GM19328 (cell line): ENCODE data around the gene JAML.

ENCODE experiments used
- ATAC-seq: cut with Tn5 transposase; IDR thresholded peaks from one replicate; pipeline ENCODE4 v1.9.1; 2021; ENCODE audit warnings: mild to moderate bottlenecking, moderate library complexity; ENCODE audit not compliant: unreplicated experiment

The JAML gene

DNA sequence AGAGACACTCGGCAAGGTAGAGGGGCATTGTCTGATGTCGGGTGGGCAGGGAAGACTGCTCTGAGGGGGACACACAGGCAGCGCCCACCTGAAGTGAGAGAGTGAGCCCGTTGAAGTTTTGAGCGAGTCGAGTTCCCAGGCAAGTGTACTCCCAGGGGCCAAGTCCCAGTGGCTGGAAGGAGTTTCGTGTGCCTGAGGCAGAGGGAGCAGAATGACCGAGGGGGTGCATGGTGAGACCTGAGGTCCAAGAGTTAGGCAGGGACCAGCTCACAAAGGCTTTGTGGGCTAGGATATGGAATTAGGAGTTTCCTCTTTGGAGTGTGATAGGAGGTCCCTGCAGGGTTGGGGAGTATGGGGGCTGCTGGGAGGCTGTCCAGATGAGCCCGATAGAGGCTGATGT is 54.6 kb downstream of the JAML start:
- no peak for ATAC-seq

DNA sequence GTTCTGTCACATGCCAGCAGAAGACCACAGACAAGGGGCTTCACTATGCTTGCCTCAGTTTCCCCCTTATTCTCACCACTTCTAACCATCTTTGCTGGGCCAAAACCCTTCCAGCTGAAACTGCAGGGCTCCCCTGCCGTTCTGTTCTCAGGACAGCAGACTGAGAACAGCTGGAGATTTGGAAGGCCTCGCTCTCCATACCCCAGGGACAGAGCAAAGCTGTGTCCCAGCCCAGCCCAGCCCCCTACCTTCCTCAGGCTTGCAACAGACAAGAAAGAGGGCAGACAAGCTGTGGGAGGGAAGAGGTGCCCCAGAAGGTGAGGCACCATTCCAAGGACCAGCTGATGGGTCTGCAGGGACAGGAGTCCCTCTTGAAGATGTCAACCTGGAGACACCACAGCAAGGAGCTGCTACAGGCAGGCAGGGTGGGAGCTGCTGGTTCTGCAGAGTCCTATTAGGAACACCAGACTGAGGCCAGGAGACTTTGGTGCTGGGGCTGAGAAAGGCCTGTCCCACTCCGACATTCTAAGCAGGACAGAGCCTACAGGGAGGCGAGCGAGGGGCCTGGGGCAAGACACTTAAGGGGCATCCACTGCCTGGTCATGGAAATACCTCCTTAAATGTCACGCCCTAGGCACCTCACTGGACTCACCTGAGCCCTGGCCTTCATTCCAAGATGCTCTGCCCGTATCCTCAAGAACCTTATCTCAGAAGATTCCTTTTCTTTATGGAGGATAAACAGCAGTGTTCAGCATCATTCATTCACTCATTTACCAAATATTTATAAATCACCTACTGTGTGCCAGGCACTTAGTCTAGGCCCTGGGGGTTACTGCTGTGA is 55.3 kb downstream of the JAML start:
- no peak for ATAC-seq

GRCh38 chr11:118168751-118169150 is 56.1 kb downstream of the JAML start:
- no peak for ATAC-seq

- no peak for ATAC-seq
Measured at GRCh38 chr11:118168316-118168715, 56.5 kb downstream of the JAML start.

DNA sequence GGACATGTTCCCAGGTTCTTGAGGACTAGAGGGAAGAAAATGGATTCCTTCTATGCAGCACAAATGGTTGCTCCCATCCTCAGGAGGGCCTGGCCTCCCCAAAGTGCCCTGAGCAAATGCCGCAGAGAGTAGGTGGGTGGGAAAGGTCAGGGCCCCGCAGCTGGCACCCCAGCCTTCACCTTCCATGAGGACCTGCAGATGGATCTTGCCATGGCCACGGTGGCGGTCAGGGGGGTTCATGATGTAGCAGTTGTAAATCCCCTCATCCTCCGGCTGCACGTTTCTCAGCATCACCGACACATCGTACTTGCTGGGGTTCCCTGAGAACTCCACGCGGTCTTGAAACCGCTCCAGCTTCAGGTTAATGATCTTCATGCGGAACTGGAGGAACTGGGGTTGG is 56.9 kb downstream of the JAML start:
- ATAC-seq, result no peak

DNA sequence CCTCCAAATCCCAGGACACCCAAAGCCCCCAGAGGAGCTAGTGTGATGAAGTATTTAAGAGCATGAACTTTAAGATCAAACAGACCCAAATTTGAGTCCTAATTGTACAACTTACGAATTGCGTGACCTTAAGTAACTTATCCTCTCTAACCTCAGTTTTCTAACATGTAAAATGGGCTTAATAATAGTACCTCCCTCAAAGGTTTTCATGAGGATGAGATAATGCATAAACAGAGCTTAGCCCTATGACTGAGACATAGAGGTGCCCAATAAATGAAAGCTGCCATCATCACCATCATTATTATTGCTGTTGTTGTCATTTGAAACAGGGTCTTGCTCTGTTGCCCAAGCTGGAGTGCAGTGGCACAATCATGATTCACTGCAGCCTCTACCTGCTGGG is 57.6 kb downstream of the JAML start:
- ATAC-seq, result no peak

DNA sequence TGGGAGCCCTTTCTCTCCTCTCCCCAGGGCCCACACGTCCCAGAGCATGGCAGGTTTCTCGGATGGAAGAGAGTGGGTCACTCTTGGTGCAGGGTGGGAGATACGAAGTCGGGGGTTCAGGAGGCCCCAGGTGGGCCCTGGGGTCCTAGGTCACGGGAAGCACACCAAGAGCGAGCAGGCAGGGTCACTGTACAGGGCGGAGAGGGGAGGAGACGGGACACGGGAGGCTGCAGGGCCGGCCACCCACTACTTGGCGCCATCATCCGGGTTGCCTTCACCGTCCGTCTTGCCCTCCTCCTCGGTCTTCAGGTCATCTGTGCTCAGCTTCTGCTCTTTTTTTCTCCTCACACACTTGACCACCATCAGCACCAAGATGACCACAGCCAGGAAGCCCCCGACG is 58.2 kb downstream of the JAML start:
- no peak for ATAC-seq

GRCh38 chr11:118164885-118165284 is 59.9 kb downstream of the JAML start:
- no peak for ATAC-seq

GRCh38 chr11:118163494-118163893 is 61.3 kb downstream of the JAML start:
- ATAC-seq, result no peak

GRCh38 chr11:118162846-118163245 is 62.0 kb downstream of the JAML start:
- ATAC-seq, result no peak

DNA sequence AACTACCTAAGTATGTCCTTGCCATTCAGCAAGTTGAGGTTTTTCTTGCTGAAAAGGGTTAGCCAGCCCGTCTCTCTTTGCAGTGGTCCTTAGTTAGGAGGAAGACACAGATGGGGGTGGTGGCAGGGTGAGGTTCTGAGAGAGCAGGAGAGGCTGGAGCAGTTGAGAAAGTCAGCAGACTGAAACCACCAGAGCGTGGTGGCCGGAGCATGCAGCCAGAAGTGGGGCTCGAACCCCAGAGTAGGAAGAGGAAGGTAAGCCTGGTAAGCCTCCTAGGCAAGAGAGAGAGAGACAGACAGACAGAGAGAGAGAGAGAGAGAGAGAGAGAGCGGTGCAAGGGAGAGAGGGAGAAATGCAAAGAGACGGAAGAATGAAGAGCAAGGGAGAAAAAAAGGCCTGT is 63.0 kb downstream of the JAML start:
- no peak for ATAC-seq

- no peak for ATAC-seq
Measured at GRCh38 chr11:118157186-118157895, 67.5 kb downstream of the JAML start.

- no peak for ATAC-seq
Measured at GRCh38 chr11:118156531-118157185, 68.2 kb downstream of the JAML start.

DNA sequence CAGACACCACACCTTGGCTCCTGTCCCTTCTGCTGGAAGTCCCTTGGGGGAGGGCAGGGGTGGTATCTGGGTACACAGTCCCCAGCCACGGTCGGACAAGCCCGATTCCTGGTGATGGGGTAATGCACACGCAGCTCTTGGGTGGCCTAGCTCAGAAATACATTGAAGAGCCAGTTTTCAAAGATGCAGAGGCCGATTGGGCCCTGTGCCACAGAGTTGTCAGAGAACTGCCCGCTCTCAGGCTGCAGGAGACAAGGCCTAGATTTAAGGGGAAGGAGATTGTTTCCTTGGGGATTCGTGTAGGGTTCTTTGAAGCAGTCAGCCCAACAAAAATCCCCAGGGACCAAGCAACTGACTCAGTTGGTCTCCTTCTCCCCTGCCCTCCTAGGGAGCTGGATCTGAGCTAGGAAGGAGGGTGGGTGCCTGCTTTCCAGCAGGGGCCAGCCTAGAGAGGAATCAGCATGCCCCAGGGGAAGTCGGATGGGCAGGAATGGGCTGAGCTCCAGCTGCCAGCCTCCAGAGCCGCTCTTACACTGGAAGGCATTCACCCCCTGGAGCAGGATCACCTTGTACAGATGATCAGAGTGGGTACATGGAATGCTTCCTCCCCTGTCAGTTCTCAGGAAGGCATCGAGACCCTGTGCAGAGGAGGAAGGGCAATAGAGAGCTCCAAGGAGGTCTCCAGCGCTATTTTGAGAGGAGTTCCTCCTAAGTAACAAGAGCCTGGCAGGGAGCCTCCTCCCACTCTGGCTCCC is 68.9 kb downstream of the JAML start:
- ATAC-seq, result no peak

DNA sequence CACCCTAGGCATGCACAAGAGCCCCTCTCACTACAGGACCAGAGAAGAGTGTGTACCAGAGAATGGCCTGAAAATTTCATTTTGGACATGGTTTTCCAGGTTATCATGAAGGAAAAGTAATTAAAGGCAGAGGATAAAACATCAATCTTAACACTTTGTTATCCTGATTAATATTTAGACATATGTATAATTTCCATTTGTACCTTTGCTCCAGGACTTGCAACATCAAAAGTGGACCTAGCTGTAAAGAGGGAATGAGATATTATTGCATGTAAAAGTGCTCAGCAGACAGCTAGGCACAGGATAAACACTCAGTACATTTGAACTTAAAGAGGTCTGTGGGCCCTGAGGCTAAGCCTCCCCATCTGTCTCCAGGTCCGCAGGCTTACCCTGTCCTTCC is 70.2 kb downstream of the JAML start:
- ATAC-seq, result no peak

DNA sequence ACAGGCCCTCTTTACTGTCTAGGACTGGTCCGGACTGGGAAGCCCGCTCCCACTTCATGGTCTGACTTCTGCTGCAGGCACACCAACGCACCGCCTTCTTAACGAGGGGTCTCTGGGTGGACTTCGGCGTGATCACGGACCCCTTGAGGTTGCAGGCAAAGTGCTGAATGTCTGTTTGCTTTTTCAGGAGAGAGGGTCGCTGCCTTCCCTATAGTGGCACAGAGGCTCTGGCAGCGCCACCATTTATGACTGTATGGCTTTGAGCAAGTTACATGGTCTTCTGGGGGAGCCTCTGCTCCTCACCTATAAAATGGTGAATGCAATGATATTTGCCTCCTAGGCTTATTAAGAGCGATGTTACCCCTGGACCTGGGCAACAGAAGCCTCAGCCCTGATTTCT is 70.8 kb downstream of the JAML start:
- ATAC-seq, result no peak

DNA sequence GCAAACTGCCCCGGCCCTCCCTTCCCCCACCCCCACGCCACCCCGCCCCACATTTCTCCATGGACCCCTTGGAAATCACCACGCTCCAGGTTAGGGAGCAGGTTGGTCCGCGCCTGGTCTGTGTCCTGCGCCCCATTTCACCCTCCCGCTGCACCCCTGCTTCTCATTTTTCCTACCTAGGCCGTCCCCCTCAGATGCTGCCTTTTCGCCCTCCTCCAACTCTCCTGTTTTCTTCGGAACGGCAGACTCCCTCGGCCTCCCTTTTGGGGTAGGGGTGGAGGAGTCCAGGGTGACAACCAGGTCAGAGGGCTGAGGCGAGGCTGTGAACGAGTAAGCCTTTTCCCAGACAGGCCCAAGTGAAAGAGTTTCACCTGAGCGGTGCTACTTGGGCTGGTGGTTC is 71.3 kb downstream of the JAML start:
- no peak for ATAC-seq

DNA sequence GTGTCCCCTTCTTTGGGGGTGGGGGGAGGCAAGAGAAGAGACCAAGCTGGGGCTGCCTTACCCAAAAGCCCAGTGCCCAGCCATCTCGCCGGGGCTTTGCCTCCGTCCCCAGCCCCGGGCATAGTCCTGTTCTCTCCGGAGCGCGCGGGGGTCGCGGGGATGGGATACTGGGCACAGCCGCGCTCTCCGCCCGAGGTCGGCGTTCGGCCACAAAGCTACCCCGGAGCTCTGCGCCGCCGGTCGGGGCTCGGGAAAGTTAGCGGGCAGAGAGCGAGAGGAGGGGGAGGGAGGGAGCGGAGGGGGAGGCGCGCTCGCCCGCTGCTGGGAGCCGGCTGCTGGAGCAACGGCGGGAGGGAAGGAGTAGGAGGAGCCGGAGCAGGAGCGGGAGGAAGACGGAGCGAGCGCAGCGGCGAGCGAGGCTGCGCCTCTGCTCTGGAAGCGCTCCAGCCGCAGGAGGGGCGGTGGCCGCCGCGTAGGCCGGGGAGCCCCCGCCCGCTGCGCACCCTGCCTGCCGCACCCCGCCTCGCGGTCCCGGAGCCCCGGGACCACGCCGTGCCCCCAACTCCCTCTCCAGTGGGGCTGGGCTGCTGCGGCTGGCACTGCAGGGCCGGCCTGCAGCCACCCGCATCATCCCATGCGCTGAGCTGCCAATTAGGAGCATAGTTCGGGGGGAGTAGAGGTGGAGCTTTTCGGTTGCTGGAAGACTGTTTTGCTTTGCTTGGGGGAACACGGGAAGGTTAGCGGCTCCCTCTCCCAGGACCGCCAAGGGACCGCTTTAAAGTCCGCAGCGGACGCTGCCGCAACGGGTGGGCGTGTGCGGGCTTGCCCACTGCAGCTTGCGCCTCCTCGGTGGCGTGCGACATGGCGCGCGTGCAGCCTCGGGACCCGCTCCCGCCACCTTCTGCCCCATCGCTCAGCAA is 72.0 kb downstream of the JAML start, which contains the start of gene SCN4B:
SCN4B (minus strand) TSS at position 272 of the 920 bp plus-strand sequence; CDS start at position 122, 150 bp downstream.
- no peak for ATAC-seq

GRCh38 chr11:118152020-118152551 is 72.7 kb downstream of the JAML start:
- no peak for ATAC-seq

DNA sequence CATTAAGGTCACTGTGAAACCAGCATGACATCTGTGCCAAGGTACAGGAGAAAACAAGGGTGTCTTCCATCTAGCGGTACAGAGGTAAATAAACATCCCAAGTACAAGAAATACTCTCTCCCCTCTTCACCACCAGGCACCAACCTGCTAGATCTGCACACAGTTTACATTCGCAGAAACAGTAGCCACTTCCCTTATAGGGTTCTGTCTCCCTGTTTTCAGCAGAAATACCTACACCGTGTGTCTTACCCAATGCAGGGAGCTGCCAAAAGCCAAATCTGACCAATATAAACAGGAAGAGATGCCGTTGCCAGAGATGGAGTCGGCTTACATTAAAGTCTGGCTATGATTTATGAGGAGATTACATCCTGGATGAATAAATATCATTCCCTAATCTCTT is 73.4 kb downstream of the JAML start:
- ATAC-seq, result no peak
